Measurements from ENCODE around the gene GPATCH4.
"Not testable (repeated sequence)": the region's sequence is repeated elsewhere in the genome, so short reads cannot be mapped to it uniquely, and the experiment has no call there.

GPATCH4 gene

DNA sequence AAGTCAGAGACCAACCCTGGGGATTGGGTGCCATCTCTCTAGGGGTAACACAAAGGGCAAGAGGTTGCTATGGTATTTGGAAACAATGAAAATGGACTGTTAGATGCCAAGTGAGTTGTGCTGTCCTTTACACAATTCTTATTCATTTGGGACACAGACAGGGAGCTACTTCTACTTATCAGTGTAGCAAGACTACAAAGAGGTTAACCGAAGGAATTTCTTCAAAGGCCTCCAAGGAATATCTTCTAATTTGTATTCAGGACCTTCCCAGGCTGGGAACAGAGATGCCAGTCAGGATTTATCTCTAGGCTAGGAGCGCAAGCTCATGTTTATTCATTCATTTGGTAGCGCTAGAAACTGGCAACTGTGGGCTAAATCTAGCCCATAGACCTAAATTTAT lies 7.1 kb downstream of the GPATCH4 start:
- DNase-seq, result no peak

DNA sequence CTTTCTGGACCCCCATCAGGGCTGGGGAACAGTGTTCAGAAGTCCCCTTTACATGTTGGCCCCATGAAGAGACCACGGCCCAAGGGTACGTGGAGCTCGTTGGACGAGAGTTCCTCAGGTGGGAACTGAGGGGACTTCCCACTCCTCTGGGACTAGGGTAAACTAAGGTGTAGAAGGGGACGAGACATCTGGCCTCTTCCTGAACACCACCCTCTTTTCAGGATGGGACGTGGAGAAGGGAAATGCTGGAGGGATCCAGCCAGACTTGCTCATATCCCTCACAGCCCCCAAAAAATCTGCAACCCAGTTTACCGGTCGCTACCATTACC lies 7.7 kb downstream of the GPATCH4 start:
- no peak for DNase-seq

DNA sequence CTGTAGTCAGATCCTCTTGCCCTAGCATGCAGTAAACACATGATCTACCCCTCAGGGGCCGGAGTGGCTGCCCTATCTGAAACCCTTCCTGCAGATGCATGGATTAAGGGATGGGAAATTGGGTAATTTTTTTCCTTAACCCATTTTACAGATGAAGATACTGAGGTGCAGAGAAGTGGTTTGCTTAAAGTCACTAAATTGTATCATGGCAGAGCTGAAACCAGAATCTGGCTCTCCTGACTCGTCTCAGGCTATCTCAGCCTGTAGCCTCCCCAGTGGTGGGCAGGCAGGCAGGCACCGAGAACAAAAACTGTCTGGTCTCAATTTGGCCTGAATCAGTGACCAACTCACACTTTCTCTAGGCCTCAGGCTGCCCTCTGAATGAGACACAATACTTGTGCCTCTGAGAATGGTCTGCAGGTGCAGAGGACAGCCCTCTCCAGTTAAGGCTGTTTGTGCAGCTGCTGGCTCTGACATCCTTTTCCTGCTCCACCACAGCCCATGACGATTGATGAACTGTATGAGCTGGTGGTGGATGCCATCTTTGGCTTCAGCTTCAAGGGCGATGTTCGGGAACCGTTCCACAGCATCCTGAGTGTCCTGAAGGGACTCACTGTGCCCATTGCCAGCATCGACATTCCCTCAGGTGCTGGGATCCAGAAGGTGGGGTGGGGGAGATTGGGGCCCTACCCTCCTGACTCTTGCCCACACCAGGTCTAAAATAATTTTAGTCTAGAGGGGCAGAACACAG lies 8.2 kb downstream of the GPATCH4 start:
- no peak for DNase-seq

DNA sequence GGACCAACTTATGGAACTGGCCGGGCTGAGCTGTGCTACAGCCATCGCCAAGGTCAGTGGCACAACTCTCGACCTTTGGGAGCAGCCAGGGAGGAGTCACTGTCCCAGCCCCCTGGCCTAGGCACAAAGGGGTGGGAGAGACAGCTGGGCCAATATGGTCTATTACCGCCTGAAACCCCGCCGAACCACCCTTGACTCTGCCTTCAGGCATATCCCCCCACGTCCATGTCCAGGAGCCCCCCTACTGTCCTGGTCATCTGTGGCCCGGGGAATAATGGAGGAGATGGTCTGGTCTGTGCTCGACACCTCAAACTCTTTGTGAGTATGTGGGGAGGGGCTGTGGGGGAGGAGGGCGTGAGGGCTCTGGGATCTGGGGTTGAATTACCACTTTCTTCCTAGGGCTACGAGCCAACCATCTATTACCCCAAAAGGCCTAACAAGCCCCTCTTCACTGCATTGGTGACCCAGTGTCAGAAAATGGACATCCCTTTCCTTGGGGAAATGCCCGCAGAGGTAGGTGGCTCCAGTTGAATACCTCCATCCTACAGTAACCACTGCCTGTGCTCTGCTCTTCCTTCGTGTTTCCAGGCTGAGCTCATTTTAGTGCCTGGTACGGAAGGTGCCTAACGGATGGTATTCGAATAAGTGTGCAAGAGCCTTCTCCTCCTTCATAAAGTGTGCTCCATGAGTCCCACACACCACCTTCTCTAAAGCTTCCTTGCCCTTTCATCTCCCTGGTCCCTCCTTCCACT lies 8.9 kb downstream of the GPATCH4 start:
- DNase-seq, result no peak

DNA sequence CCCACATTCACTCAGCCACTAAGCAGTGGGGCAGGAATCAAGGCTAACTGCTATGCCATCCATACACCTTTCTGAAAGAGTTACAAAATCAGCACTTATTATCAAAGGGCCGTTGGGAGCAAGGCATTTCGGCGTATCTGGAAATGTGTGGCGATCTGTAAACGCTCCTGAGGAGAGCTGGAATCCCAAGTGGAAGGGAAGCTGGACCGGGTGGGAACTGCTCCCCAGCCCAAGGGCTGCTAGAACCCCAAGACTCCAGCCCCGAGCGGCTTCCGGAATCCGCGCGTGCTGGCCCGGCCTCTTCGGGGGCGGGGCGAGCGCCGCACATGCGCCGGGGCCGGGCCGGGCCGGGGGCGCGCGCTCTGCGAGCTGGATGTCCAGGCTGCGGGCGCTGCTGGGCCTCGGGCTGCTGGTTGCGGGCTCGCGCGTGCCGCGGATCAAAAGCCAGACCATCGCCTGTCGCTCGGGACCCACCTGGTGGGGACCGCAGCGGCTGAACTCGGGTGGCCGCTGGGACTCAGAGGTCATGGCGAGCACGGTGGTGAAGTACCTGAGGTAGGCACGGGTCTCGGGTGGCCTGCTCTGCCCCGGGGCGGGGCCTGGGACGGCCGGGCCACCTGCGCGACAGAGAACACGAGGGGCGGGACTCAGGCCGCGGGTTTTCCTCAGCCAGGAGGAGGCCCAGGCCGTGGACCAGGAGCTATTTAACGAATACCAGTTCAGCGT lies 9.7 kb downstream of the GPATCH4 start, which contains the start of gene NAXE:
Gene NAXE, plus strand, starts transcription at position 345 of the 726 bp plus-strand sequence. Its CDS starts 29 bp downstream, at position 374.
- peak; percentile 64 to 68 for DNase-seq

DNA sequence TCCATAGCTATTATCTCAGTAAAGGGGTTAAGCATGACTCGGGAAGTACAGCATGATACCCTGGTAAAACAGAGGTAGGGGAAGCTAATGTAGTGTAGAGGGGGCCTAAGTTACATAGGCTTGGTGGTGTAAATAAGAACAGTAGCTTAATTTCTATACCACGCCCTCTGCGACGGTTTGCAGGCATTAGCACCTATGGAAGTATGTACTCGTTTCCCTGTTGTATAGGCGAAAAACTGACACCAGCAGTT lies 10.2 kb downstream of the GPATCH4 start:
- no peak for DNase-seq

DNA sequence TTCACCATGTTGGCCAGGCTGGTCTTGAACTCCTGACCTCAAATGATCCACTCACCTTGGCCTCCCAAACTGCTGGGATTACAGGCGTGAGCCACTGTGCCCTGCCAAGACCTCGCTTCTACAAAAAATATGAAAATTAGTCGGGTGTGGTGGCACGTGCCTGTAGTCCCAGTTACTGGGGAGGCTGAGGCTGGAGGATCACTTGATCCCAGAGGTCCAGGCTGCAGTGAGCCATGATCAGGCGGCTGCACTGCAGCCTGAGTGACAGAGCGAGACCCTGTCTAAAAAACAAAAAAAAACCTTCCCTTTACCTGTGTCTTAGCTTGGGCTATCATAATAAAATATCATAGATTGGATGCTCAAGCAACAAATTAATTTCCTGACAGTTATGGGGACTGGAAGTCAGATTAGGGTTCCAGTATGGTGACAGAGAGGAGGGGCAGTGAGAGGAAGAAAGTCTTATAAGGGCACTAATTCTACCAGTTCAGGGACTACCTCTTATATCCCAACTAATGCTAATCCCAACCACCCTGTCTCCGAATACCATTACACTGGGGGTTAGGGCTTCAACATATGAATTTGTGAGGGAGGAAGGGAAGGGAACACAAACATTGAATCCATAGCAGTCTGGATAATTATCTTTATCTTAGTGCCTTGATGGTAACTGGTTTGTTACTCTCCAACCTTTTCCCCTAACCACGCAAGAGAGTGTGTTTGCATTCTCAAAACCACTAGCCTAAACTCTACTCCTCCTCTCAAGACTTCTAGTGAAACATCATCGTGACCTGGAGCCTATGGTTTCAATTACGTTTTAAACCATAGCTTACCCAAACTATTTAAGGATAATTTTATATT lies 10.7 kb downstream of the GPATCH4 start:
- no peak for DNase-seq

DNA sequence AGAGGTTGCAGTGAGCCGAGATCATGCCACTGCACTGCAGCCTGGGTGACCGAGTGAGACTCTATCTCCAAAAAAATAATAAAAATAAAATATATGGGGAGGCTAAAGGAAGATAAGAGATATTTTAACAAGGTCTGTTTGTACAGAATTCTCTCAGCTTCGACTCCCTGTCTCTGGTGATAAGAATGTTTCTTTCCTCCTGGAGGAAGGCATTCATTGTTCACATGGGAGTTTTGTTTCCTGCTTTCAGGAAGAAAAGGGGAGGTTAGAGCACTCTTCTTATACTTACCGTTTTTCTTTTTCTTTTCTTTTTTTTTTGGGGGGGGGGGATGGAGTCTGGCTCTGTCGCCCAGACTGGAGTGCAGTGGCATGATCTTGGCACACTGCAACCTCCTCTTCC lies 11.7 kb downstream of the GPATCH4 start:
- DNase-seq, result no peak

DNA sequence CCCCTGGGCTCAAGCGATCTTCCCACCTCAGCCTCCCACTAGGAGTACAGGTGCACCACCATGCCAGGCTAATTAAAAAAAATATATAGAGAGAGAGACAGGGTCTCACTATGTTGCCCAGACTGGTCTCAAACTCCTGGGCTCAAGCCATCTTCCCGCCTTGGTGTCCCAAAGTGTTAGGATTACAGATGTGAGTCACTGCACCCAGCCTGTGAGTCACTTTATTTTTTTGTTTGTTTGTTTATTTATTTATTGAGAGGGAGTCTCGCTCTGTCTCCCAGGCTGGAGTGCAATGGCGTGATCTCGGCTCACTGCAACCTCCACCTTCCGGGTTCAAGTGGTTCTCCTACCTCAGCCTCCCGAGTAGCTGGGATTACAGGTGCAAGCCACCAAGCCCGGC lies 13.4 kb downstream of the GPATCH4 start:
- not testable (repeated sequence) for DNase-seq

DNA sequence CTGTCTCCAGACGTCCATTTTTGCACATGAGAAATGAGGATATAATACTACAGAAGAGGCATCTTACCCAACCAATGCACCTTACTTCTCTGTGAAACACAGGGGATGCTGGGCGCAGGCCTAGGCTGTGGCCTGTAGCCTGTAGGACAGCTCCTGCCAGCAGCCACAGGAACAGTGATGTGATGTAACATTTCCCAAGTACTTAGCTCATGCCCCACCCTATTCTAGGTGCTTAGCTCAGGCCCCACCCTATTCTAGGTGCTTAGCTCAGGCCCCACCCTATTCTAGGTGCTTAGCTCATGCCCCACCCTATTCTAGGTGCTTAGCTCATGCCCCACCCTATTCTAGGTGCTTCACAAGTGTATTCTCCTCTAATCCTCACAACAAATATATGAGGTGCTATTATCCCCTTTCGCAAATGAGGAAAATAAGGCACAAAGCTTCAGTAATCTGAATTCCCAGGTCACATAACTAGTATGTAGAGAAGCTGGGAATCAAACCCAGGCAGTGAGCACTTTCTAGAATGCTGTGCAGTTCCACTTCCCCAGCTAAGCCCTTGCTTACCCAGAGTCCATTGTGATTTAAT lies 14.3 kb downstream of the GPATCH4 start:
- no peak for DNase-seq

DNA sequence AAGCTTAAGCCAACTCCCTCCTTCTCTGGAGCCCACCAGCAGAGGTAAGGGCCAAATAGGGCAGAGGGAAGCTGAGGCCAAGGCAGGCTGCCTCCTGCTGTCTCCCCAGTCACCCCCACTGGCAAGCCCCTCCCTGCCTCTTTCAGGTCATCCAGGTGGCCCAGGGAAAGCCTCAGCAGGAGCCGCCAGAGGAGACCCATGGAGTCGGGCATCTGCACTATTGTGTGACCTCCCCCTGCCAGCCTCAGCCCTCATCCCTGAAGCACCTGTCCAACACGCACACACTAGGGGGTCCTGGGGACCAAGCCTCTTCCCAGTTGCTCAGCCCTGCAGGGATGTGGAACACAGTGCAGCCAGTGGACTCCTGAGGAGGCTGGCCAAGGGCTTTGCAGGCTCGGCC lies 15.0 kb downstream of the GPATCH4 start:
- DNase-seq, result no peak

DNA sequence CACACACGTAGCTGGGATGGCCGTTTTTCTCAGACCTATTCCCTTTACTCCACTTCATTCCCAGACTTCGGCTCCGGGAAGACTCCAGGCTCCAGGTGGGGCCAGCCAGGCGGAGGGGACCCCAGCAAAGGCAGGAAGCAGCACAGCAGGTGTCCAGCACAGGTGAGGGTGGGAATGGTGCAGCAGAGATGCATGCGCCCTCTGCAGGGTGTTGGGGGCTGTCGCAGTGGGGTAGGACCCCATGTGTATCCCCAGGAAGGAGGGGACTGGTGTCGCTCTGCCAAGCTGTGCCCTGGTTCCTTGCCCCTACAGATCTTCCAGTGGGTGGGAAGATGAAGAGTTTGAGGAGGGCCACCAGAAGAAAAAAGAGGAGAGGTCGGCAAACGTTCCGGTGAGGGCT lies 16.5 kb downstream of the GPATCH4 start:
- no peak for DNase-seq

DNA sequence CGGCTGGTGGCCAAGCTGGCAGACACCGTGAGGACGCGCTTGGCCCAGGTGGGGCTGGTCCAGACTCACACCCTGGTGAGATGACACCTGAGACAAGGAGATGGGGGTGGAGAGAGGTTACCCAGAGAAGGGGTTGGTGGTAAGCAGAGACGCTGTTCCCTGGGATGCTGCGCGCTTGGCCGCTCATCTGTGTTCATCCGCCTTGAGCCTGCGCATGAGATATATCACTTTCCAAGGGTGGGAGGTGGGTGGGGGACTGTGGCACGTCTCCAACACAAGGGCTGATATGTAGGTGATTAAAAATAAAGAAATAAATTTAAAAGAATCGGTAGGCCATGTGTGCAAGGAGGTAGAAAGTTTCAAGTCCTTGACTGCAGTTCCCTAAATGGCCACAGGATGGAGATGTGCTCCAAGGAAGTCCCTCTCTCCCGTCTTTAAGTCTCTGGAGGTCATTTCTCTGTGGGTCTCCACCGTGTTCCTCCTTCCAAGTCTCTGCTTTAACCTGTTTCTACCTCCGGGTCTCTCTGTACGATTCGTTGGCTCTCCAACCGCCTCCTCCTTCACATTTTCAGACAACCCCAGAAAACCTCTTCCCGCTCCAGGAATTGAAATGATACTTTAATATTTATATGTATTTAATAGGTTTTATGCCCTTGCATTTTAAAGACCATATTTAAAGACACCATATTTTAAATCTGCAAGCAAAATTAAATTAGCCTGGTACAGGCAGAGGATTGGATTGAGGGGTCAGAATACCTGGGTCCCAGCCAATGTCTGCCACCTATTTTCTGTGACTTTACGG lies 17.3 kb downstream of the GPATCH4 start:
- peak; percentile 73 to 81 for DNase-seq

DNA sequence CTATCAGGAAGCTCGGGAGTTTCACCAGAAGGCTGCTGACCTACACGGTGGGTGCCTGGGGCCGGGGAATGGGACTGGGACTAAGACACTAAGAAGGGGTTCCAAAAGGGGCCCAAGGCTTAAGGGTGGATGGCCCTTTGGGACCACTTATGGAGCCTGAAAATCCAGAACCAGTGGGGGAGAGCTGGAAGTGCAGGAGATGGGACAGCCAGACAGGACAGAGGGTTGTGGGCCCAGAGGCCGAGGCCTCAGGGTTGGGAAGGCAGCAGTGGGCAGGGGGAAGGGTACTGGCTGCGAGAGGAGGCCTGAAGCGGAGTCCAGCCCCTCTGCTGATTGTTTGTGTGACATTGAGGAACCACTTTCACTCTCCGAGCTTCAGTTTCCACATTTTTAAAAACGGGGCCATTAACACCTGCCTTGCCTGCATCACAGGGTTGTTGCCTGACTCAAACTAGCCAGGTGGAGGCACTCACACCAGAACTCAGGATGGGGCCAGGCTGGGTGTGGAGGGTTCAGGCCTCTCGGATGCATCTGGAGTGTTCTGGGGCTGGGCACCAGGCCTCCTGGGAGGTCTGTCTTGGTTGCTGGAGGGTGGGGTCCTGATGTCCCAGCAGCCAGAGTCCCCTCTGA lies 18.8 kb downstream of the GPATCH4 start:
- DNase-seq, result peak in 1 of 2 donors; percentile 17

DNA sequence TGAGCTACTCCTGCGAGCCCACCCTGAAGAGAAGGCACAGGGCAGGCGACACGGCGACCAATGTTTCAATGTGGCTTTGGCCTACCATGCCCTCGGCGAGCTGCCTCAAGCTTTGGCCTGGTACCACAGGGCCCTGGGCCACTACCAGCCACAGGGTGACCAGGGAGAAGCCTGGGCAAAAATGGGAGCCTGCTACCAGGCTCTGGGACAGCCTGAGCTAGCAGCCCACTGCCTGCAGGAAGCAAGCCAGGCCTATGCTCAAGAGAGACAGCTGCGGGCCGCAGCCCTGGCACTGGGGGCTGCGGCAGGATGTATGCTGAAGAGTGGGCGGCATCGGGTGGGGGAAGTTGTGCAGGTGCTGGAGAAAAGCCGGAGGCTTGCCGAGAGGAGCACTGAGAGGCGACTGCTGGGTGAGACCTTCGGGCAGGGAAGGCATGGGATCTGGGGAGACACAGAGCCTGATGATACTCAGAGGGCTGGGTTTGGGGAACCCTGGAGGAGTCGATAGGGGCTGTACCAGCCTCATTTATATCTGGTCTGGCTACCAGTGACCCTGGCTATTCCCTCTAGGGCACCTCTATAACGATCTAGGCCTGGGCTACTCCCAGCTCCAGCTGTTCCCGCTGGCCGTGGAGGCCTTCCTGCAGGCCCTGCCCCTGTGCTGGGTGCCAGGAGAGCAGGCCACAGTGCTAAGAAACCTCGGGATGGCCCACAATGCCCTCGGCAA lies 19.5 kb downstream of the GPATCH4 start:
- DNase-seq, result peak; percentile 26 to 44

DNA sequence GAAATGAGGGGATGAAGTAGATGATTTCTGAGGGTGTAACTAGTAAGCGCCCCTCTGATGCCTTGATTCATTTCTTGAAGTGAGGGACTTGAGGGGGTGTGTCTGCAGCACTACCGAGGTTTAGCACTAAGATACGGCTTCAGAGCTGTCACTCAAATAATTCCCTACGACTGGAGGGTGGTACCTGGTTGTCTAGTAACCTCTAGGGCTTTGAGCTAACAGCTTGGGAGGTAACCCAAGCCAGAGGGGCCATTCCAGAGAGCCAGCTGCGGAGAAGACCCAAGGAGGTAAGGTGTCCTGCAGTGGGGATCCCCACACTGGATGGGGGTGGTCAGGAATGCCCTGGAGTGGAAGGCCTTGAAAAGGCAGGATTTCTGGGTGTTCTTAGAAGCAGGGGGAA lies 21.8 kb downstream of the GPATCH4 start, which contains the start of gene TTC24:
Gene TTC24, plus strand, starts transcription at position 252 of the 400 bp plus-strand sequence. CDS start 1,642 bp downstream, outside the sequence.
- DNase-seq, result no peak

DNA sequence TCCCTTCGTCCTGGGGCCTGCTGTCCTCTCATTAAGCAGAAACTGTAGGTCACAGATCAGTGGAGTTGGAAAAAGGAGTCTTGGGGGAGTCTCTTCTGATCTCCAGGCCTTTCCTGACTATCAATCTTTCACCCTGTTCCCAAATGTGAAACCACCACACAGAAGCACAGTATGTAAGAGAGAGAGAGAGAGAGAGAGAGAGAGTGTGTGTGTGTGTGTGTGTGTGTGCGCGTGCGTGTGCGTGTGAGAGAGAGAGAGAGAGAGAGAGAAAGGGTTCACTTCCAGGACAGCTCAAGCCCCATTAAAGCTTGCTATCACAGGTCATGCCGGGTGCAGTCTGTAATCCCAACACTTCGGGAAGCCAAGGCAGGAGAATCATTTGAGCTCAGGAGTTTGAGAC lies 23.2 kb downstream of the GPATCH4 start:
- no peak for DNase-seq

DNA sequence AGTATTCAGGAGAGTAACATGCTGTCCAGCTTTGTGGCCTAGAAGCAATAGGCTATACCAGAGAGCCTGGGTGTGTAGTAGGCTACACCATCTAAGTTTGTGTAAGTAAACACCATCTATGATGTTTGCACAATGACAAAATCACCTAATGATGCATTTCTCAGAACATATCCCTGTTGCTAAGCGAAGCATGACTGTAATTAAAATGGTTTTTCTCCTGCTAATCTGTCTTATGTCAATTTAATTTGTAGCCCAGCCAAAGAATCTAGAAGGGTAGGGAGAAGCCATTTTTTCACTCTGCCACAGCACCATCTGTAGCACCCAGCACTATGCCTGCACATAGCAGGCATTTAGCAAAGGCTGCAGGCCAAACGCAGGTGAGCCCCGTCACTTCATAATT lies 23.7 kb downstream of the GPATCH4 start:
- no peak for DNase-seq

DNA sequence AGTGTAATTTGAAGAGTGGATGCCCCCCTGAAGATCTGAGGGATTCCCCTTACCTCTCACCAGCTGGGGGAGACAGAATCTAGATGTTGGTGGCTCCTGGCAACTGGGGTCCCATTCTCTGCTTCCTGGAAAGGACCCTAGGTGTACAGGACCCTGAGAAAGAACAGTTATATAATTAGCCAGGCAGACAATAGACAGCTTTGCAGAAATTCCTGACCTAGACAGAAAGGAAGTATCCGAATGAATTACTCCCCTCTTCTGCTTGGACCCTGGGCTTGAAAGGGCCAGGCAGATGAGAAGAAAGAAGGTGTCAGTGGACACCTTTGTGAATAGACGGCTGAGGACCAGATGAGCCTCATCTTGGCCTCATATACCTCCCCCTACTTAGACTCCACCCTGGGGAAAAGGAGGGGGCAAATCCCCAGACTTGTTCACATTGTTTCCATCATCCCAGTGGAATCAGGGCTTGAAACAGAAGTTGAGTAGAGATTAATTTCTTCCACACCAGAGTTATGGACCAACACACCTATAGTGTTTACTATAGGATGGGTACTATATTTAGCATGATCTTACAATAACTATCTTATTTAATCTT lies 27.1 kb downstream of the GPATCH4 start:
- DNase-seq, result no peak

DNA sequence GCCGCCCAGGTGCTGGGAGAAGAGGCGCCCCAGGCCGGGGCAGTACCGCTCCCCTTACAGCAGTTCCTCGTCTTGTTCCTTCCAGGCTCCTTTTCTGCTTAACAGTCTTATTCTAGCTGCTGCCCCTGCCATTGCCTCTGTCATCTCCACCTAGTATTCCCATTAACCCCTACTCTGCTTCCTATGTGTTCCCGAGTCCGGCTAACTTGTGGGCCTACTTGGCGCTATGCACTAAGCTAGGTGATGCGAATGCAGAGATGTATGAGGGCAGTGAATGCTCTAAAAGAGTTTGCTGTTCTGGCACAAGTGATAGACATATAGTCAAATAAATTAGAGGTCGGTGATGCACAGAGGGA lies 28.6 kb downstream of the GPATCH4 start:
- no peak for DNase-seq
